Measurements from ENCODE around the gene DNAJC11.
A peak's percentile ranks its signal among the peaks of the same experiment; 100 is the strongest.

The DNAJC11 gene

DNA sequence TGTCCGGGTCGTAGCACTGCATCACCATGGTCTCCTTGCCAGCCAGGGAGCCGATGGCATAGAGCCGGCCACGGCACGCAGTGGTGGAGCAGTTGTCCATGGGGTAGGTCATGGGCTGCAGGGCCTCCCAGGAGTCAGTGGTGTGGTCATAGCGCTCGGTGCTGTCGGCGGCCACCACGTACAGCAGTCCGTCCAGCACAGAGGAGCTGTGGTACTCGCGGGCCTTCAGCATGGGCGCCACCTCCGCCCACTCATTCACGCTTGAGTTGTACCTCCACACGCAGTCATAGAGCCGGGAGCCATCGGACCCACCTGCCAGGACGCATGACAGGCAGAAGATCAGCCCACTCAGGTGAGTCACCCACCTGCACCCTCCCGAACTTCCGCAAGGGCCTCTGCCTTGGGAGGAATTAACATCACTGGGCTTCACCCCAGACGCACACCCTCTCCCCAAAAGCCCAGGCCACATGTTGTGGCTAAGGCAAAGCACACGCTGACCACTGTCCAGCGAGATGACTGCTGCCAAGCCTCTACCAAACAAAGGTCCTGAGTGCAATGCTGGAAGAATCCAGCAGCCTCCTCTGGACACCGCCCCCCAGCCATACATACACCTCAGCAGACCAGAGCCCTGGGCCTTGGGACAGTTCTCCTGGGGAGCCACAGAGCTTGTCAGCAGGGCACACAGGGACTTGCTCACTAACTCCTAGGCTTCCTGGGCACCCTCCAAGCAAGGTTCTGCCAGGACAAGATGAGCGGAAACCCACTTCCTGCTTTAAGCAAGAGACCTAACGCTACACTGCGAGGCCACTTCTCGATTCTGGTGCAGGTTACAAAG, 102.3 kb downstream of the DNAJC11 start:
- no peak for DNase-seq

DNA sequence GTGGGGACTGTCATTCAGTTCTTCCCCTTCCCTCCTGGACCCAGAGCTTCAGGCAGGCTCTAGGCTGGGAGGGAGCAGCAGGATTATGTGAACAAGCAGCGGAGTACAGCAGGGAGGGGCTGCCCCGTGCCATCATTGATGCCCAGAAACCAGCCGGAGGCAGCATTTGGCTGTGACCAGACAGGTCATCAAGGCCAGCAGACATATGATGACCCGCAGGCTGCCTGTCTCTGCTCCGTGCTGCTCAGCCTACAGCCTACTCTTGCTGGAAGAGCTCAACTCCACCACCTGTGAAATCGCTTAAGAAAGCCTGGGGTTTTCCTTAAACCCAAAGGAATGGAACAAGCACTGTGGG, 103.9 kb downstream of the DNAJC11 start:
- DNase-seq: no peak

DNA sequence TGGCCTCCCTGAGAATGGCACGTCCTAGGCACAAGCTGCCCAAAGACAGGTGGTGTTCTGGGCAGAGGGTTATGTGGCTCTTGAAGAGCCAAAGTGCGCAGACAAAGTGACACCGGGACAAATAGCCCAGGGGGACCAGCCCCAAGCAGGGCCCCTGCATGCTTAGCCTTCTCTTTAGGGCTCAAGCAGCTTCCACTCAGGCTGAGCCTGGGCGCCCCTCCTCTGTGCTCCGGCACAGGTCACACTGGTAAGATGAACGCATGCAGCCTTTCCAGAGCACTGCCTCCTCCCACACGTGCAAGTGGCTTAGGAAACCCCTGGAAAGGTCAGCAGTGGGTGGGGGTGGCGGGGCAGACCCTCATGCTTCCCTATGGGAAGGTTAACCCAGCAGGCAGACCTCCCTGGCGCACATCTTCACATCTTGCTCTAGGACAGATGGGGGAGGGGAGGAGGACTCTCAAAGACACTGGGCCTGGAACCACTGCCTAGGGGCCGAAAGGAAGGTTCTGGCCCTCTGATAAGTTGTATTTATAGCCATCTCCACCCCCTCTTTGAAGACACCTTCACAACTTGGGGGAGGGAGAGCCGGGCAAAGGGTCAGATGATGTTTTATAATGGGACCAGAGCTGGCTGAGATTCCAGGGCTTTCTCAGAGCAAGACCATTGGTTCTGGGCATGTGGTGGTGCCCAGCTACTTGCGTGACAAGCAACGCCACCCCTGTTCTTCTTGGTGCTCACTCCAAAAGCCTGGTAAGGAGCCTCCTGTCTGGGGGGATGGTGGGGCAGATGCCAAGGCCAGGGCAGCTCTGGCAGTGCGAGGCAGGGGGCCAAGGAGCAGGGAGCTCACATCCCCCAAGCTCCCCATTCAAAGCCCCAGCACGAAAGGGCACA, 104.5 kb downstream of the DNAJC11 start:
- no peak for DNase-seq

DNA sequence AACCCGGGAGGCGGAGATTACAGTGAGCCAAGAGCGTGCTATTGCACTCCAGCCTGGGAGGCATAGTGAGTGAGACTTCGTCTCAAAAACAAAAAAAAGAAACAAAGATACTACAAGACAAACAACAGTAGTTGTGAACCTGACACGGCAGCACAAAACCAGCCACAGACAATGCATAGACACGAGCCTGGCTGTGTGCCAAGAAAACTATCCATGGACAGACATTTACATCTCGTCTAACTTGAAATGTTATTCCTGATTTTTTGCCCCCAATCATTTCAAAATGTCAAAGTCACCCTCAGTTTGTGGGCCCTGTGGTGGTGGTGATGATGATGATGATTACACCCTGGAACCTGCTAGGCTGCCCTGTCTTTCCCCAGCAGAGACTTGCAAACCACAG, 105.3 kb downstream of the DNAJC11 start:
- no peak for DNase-seq

DNA sequence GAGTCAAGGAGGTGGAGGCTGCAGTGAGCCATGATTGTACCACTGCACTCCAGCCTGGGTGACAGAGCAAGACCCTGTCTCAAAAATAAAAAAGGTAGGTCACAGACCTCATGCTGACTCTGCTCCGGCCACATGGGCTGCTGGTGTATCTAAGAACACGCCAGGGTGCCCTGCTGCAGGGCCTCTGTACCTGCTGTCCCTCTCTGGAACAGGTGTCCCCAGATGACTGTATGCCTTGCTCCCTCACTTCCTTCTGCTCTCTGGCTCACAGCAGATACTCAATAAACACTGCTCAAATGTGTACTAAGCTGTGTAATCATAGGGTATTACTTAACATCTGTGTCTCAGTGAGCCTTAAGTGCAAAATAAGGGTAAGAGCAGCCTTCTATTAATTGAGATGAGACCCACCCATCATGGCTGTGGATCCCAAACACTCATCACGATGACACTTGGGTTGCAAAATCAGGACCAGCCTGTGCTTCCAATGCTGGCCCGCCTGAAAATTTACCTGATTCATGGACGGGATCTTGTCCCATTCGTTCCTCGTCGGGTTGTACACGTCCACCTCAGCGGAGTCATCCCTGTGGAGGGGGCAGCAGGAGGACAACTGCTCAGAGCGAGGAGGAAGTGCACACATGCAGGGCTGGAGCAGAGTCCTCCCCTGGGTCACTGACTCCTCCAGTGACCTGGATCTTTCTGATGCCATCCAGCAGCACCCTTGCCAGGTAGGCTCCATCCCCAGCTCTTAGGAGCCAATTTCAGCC, 106.5 kb downstream of the DNAJC11 start:
- DNase-seq: no peak

DNA sequence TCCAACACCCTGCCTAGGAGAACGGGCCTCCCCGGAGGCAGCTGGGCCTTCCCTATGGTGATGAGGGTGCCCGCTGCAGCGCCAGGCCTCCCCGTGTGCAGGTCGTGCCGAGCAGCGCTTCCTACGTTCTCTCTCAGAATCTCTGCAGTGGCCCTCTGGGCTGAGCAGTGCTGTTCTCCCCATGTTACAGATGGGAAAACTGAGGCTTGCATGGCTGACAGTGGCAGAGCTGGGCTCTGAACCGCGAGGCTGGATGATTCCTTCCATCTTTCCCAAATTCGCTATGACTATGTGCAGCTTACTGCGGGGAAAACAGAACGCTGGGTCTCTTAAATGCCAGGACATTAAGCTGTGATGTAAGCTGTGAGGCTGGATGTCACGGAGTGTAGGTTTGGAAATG, 107.8 kb downstream of the DNAJC11 start:
- no peak for DNase-seq

DNA sequence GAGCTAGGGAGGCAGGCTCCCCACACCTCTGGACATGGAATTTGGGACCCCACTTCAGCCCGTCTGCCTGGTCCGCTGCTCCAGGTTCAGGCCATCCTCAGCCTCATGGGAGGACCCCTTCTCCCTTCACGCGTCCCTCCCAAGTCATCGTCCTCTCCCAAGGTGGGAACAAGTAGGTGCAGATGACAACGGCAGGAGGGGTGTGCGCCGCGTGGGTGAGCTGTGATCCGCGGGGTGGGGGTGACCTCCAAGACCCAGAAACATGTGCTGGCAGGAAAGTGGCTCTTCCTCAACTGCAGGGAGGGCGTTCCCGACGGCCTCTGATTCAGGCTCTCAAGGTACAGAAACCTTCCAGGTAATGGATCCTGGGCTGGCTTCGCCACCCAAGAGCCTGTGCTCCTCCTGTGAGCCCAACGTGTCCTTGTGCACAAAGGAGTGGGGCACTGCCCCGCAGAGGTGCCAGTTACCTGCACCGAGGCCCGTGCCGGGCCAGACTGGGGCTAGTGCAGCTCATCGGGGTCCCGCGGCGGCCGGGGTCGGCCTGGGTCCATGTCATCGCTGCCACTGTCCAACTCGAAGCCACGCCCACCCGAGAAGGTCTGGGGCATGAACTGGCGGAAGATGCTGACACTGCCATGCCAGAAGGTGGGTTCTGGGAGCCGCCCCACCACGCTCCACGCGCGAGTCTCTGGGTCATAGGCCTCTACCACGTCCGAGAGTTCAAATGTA, 108.6 kb downstream of the DNAJC11 start:
- no peak for DNase-seq

DNA sequence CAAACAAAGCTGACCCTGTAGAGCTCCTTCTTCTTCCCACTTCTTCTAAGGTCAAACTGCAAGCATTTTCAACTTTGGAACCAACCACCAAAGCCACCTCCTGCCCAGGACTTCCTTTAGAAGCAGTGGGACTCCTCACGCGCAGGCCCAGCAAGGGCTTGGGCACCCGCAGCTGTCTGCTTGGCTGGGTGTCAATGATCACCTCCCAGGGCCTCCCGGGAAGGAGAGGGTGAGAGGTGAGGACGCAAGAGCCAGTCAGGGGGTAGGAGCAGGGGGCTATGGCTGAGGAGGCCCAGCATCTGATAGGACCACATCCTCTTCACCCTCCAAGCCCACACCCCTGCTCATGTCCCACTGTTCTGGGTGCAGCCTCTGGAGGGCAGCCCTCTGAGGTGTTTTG, 109.2 kb downstream of the DNAJC11 start:
- no peak for DNase-seq

DNA sequence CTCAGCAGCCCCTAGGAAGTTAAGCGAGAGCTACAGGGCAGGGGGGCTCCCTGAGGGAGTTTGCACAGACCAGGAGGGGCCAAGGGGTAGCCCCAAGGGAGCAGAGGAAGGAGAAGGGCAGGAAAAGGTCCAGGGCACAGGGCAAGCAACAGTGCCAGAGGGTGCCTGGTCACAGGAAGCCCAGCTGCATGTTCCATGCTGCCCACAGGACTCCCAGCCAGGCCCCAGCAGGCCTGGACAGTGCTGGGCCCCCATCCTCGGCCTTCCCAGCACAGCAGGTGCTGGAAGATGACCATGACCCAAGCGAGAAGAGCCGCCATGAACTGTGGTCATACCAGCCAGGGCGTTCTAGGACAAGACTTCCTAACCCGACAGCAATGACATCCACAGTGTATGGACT, 110.0 kb downstream of the DNAJC11 start:
- no peak for DNase-seq

DNA sequence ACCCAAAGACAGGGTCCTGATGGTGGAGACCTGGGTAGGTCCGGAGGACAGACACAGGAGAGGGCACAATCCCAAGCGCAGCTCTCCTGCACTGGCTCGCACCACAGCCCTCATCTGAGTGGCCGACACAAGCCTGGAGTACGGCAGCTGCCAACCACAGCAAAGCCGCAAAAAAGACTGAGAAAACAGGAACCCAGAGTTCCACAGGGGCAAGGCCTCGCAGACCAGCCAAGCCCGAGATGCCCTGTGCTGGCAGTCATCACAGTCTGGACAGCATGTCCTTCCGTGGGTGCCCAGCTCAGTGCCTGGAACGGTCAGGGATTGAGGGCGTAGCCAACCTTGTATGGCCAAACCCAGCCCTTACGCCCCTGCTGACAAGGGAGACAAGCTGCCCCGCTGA, 110.4 kb downstream of the DNAJC11 start:
- no peak for DNase-seq

DNA sequence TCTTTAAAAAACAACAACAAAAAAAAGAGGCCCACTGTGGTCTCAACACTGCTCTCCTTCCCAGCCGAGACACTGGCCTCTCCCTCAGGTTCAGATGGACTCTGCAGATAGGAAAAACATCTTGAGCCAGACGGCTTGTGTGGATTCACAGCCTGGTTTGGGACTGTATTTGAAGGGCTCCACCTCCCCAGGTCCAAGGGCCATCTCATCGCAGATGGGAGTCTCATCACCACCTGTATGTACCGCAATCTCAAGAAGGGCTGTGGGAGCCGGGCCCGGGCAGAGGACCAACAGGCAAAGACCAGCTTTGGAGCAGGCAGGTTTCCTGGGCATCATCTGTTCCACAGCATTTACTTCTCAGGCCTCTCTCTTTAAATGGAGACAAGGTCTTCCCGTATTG, 111.6 kb downstream of the DNAJC11 start:
- DNase-seq: no peak

DNA sequence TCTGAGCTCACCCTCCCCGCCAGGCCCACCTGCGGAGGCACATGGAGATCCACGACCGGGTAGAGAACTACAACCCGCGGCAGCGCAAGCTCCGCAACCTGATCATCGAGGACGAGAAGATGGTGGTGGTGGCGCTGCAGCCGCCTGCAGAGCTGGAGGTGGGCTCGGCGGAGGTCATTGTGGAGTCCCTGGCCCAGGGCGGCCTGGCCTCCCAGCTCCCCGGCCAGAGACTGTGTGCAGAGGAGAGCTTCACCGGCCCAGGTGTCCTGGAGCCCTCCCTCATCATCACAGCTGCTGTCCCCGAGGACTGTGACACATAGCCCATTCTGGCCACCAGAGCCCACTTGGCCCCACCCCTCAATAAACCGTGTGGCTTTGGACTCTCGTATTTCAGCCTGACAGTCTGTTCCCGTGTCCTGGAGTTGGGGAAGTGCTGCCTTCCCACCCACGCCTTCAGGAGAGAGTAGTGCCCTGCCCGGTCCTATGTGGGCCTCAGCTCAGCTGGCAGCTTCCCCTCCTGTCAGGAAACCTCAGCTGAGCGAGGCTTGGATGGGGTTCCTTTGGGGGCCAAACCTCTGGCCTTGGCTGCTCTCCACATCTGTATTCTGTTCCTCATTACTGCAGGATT, 112.6 kb downstream of the DNAJC11 start:
- no peak for DNase-seq

DNA sequence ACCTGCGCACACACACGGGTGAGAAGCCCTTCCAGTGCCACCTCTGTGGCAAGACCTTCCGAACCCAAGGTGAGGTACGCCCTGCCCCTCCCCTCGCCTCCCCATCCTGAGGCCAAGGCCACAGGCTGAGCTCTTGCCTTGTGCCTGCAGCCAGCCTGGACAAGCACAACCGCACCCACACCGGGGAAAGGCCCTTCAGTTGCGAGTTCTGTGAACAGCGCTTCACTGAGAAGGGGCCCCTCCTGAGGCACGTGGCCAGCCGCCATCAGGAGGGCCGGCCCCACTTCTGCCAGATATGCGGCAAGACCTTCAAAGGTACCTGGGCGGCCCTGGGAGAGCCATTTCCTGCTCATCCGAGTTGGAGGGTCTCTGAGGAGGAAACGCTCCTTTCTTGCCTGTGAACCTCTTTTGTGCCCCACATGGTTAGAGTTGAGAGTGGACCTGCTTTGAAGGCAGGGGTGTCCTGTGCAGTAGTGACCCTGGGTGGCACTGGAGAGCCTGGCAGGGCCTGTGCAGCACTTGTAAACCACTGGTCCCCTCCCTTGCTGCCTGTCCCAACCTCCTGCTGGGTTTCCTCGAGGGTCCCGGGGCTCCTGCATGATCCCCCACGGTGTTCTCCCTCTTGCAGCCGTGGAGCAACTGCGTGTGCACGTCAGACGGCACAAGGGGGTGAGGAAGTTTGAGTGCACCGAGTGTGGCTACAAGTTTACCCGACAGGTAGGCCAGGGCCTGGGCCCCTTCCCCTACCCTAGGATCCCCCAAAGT, 113.3 kb downstream of the DNAJC11 start:
- peak; percentile 53 for DNase-seq

DNA sequence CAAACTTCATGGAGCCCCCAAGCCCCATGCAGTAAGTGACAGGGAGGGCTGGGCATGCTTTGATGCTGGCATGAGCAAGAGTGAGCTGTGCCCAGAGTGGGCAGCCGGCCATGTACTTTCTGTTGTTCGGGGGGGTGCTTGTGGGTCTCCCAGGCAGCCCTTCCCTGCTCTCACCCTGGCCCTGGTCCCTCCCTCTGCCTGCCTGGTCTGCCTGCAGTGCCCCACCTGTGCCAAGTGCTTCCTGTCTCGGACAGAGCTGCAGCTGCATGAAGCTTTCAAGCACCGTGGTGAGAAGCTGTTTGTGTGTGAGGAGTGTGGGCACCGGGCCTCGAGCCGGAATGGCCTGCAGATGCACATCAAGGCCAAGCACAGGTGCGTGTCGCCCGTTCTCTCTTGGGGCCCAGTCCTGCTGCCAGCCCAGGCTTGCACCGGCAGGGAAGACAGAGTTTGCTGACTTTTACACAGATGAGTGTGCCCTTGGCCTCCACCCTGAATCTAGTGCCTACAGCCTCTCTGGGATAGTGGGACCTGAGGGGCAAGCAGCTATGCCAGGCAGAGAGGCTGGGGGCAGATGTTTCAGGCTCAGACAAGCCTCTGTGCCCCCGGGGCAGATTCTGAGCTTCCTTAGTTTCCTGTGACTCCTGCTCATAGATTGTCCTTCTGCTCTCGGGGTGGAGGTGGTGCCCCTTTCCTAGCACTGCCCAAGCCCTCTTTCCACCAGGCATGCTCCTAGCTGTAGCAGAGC, 114.2 kb downstream of the DNAJC11 start:
- DNase-seq: peak; percentile 90

DNA sequence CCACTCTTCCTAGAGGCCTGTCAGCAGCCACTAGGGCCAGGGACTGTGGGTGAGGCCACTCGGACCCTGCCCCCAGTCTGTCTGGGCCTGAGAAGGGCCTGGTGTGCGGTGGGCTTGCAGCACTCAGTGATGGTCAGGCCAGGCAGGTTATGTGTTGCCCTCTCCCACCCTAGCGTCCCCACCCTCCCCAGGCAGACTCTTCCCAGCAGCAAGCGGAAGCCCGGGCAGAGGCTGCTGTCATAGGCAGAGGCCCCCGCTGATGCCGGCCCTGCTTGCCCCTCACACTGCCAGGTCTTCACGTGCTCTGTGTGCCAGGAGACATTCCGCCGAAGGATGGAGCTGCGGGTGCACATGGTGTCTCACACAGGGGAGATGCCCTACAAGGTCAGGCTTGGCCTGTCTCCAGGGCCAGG, 115.2 kb downstream of the DNAJC11 start:
- no peak for DNase-seq

DNA sequence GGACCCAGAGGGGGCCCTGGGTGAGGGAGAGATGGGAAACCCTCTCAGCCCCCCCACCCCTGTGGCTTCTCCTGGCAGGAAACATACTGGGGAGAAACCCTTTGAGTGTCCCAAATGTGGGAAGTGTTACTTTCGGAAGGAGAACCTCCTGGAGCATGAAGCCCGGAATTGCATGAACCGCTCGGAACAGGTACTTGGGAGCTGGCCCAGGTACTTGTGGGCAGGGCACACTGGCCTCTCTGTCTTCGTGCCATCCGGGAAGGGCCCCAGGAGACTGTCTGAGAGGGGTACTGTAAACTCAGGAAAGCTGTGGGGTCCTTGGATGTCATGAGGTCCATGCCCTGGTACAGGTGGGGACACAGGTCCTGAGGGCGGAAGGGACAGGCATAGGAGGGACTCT, 115.8 kb downstream of the DNAJC11 start:
- DNase-seq: no peak

DNA sequence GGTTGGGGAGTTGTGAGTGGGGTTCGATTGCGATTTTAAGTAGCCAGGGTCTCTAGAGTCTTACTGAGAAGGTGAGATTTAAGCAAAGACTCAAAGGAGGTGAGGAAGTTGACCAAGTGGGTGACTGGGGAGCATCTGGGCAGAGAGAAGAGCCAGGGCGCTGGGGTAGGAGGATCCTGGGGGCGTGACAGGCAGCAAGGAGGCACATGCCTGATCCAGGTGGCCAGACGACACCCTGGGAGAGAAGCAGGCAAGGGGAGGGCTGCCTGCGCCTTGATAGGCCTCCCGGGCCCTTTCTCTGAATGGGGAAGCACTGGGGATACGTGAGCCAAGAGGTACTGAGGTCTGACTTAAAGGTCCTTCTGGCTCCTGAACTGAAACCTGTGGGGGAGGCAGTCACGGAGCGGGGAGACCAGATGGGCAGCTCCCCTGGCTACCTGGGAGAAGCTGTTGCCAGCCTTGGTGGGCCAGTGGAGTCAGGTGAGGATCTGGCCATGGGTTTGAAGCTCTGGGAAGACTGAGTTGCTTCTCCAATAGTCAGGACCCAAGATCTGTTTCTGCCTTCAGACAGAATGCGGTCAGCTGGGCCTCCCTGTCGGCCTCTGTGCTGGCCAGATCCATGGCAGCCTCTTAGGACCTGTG, 116.4 kb downstream of the DNAJC11 start:
- no peak for DNase-seq

Data from DMS79 treated with DMSO at 0.1 percent for 48 hours (cell line).